Eye (tissue), 1 donor: ENCODE measurements around the gene SUDS3.
A peak's percentile ranks its signal among the peaks of the same experiment; 100 is the strongest.

Source experiments
- DNase-seq: peaks from one replicate; pipeline ENCODE4 v3.0.0-alpha.2; 2015

The SUDS3 gene

DNA sequence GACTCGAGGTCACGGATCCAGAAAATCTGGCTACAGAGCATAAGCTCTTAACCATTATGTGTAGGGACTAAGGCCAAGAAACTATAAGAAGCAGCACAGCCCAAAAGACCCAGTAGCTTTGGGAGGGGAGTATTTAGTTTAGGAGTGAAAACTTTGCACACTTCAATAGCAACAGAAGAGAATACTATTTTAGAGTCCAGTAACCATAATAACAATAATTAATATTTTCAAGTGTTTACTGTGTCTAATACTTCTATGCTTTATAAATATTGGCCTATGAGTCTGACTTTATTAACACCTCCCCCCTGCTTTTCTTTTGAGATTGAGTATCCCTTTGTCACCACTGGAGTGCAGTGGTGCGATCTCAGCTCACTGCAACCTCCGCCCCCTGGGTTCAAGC lies 82.8 kb downstream of the SUDS3 start:
- DNase-seq: no peak

DNA sequence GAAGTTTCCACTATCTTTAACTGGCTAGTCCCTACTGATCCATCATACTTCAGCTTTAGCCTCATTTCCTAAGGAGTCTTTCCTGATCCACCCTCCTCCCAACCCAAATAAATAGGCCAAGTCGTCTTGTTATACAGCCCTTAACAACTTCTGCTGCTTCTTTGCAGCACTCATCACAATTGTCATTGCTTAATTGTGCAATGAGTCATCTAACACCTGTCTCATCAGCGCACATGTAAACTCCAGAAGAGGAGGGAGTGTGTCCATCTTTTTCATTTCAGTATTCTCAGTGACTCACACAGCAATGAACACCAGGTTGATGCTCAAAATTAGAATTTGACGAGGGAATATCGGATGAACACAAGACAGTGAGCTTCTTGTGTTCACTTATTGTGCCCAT lies 87.3 kb downstream of the SUDS3 start:
- DNase-seq: peak; percentile 19

DNA sequence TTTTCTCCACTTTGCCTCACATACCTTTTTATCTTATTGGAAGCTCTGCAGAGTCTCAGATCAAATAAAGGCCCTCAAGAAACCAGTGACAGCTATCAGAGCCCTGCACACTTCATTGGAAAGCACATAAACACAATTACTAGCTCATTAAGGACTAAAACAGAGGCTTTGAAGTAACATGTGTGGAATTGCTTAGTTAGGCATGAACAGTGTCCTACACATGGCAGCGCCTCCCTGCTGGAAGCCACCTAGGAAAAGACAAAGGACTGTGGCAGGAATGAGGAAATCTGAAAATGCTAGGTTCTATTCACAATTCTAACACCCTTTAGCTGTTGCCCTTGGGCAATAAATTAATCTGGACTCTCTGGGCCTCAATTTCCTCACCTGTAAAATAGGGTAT lies 89.4 kb downstream of the SUDS3 start:
- DNase-seq: peak; percentile 85
